DND-41 (cell line): ENCODE data around the gene TBC1D22A.

Experiments
- EZH2 ChIP-seq: IDR thresholded peaks from 3 replicates; pipeline ENCODE4 v1.6.1; 2012; ENCODE audit warnings: borderline replicate concordance, low read depth, mild to moderate bottlenecking, moderate library complexity, low read length, inconsistent platforms; ENCODE audit not compliant: severe bottlenecking
- TF ChIP-seq, protein P1 (sequence below): IDR thresholded peaks from 2 replicates; pipeline ENCODE4 v1.5.1; 2012; ENCODE audit warnings: borderline replicate concordance, low read length, moderate library complexity, mild to moderate bottlenecking; ENCODE audit not compliant: poor library complexity, severe bottlenecking; ENCODE audit errors: extremely low read depth

DNA sequence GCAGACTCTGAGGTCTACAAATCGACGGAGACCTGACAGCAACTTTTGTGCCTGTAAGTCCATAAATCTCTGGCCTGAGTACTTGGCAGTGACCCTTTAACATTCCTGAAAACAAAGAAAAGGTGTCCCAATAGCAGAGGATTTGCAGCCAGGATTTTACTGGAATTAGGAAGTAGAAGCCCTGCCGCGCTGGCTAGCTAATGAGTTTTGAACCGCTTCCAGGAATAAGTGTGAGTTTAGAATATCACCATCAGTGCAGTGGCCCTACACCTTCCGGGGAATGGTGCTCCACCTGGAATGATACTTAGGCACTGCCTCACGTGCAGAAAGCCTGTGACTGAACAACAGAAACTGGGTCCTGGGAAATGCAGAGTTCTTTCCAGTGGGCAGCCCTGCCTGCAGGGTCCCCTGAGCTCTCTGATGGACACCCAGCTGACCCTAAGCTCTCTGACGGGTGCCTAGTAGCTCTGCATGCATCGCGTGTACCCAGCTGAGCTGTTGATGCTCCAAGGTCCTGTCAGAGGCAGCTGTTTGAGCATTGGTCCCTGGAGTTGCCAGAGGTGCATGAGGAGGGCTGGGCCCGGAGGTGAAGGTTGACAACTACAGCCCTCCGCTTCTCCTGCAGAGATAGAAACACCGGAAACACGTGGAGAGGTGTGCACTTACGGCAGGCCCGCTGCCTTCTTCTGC lies 380.9 kb downstream of the TBC1D22A start:
- no peak for TF ChIP-seq EZH2
- TF ChIP-seq, protein P1, sequence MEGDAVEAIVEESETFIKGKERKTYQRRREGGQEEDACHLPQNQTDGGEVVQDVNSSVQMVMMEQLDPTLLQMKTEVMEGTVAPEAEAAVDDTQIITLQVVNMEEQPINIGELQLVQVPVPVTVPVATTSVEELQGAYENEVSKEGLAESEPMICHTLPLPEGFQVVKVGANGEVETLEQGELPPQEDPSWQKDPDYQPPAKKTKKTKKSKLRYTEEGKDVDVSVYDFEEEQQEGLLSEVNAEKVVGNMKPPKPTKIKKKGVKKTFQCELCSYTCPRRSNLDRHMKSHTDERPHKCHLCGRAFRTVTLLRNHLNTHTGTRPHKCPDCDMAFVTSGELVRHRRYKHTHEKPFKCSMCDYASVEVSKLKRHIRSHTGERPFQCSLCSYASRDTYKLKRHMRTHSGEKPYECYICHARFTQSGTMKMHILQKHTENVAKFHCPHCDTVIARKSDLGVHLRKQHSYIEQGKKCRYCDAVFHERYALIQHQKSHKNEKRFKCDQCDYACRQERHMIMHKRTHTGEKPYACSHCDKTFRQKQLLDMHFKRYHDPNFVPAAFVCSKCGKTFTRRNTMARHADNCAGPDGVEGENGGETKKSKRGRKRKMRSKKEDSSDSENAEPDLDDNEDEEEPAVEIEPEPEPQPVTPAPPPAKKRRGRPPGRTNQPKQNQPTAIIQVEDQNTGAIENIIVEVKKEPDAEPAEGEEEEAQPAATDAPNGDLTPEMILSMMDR, result no peak
